Amniotic epithelial cell (primary cell): ENCODE measurements around the gene APOL4.
"Not testable (repeated sequence)": the region's sequence is repeated elsewhere in the genome, so short reads cannot be mapped to it uniquely, and the experiment has no call there.

Source experiments
- DNase-seq: peaks from one replicate; pipeline ENCODE4 v3.0.0-alpha.2; 2010; ENCODE audit warnings: low read depth

APOL4 gene

DNA sequence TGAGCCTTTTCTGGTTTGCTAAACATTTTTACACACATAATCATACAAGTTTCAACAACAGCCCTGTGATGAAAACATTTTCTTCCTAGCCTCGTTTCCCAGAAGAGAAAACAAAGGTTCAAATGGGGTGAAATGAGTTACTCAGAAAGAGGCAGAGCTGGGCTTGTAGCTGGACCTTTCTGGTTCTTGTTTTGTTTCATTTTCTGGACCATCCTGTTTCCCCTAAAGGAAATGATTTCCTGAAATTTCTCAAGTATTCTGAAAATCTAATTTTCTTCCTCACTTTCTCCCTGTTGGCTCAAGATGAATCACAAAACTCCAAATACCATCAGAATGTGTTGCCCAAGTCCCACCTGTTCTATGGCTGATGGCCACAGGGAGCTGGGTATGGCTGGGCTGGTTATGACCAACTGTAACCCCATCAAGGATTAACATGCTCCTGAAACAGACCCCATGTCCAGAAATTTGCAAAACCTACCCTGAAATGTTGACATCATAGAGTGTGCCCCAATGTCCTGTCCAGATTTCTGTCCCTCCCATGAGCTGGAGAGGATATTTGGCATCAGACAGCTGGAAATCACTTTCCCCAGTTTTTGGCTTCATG, 6.7 kb upstream of the APOL4 start:
- DNase-seq = no peak

GRCh38 chr22:36206255-36206654, 4.6 kb upstream of the APOL4 start:
- DNase-seq = no peak

DNA sequence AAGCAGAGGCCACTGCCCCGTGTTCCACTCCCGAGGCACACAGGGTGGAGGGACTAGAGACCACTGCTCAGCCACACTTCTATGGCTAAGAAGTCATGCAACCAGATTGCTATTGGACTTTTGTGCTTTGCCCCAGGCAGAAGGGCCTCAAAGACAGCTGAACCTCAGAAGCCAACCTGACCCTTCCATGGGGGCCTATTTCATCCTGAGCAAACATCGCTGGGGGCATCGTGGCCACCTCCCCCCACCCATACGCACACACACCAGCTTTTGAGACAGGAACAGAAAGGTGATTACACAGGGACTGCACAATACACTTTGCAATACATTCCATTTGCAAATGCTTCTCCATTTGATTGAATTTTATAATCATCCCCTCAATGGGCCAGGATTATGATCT, 4.0 kb upstream of the APOL4 start:
- DNase-seq = not testable (repeated sequence)

DNA sequence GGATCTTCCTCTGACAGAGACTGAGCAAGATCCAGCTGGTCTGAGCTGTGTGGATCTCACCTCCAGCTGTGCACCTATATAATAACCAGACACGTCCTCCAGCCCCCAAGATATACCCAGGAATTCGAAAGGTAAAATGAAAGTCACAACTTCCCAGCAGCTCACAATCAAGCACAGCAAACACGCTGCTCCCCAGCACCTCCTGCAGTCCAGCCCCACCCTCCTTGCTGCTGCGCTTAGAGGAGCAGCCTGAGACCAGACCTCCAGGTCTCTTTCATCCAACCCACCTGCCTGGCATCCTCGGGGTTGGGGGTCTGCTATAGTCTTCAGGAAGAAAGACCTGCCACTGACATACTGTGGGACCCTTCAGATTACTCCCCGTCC, 3.0 kb upstream of the APOL4 start:
- DNase-seq = no peak

DNA sequence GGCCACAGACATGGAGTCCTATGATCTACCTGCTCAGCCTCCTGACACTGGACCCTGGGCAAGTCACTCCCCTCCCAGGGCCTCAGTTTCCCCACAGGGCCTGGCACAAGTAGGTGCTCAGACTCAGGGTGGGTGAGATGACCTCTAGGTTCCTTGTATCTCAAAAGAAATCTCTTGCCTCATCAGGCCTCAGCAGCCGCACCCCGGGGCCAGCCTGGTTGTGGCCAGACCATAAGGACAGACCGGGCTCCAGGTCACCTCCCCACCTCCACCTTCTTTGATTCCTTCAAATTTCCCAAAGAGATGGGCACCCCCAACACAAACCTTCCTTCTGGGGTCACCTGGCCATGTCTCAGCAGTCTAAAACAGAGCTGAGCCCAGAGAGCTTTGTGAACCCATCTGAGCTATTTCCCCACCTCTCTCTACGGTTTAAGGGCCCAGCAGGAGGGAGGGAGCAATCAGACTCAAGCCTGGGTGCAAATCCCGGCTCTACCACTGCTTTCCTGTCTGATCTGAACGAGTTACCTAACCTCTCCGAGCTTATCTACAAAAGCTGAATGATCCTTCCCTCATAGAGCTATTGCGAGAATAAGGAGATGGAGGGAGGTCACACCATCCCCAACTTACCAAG, 2.5 kb upstream of the APOL4 start:
- no peak for DNase-seq

DNA sequence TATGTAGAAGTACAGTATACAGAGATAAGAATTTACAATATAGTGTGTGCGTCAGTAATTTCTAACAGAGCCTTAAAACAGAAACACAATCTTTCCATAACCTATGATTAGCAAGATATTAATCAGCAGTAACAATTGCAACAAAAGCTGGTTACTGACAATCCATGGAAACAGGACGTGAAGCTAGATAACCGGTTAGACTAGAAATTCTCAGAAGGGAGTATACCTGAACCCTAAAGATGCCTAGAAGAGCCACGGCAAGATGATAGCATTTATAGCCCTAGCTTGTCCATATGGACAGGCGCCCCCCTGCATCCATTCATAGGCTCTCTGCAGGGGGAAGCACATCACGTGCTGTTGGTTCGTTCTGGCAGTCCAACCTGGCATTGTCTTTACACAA, 1.8 kb upstream of the APOL4 start:
- DNase-seq = not testable (repeated sequence)

DNA sequence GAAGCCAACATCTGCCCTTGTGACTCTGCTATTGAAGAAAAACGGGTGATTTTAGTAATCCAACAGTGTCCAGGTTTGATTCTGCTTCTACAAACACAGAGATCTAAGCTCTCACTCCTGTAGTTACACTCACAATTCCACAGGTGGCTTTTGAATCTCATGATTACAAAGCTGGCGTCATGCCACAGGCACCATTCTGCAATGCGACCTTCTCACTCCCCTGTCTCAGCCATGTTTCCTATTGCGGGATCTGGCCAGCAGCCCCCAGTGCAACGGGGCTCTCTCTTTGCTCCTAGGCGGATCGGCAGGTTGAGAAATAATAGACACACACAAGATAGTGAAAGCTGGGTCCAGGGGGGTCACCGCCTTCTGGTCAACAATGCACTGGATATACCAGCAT, 1.3 kb upstream of the APOL4 start:
- not testable (repeated sequence) for DNase-seq

- not testable (repeated sequence) for DNase-seq
Measured at GRCh38 chr22:36201025-36201424, 584 bp downstream of the APOL4 start.

DNA sequence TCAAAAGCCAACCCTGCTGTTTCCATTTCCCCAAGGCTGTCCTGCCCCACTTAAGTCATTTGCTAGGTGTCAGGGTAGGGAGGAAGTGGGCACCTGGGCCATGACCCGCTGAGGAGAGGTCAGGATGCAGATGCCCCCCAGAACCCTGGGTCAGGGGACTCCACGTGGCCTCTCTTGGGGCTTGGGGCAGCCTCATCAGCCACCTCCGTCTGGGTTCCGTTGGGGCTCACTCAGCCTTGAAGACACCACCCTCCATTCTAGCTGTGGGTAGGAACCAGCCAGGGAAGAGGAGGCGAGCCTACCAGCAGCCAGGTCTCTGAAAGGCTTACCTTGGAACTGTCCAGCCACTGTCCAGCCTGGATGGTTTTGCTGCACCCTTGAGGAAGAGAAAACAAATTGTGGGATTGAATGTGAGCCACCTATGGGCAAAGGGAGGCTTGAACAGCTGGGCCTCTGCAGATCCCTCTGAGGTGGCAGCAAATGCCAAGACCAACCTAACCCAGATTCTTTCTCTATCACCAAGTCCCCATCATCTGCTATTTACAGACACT, 2.5 kb downstream of the APOL4 start:
- DNase-seq = no peak

DNA sequence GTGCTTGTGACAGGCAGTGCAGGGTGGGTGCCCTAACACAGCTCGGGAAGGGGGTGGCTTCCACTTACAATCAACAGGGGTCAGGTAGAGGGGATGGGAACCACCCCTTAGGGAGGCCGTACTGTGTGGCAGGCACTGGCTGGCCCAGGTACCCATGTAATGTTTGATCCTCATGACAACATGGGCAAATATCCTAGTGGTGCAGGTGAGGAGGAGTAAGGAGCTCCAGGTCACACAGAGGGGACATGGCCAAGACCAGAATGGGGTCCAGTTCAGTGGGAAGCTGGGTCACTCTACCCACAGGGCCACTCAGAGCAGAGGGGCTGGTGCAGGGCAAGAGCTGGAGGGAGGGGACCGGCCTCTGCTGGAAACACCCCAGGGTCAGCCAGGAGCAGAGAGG, 3.1 kb downstream of the APOL4 start:
- no peak for DNase-seq

GRCh38 chr22:36197514-36198146, 4.0 kb downstream of the APOL4 start:
- no peak for DNase-seq

DNA sequence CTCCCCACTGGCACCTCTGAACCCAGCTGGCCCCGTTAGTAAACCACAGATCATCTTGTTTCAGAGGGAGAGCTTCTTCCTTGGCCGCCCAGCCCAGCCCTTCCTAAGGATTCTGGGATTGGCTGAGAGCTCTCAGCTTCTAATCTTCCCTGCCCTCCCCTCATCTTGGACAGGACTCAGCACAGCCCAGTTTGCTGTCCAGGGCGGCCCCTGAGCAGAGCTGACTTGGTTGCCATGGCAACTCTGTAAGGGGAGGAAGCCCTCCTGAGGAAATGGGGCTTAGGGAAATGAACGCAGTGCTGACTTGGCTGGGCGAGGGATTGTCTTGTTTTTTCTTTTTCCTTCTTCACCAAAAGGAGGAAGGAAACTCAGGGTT, 4.6 kb downstream of the APOL4 start:
- DNase-seq = peak; percentile 62

- no peak for DNase-seq
Measured at GRCh38 chr22:36196254-36197064, 5.2 kb downstream of the APOL4 start.

GRCh38 chr22:36194971-36195370, 6.6 kb downstream of the APOL4 start:
- peak; percentile 77 for DNase-seq

DNA sequence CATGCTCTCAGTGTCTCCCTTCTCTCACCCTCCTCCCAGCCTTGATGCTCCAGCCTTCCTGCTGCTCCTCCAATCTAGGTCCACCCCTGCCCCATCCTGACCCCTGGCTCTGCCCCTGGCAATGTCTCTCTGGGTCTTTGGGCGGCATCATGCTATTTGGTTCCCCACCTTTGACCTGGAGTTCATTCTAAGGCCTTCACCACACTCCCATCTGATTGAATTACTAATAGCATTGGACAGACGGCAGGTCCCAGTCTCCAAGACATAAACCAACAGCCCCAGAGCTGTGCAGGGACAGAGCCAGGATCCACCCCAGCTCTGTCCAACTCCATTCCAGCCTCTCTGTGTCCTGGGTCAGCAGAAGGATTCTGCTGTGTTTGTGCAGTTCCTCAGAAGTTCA, 7.2 kb downstream of the APOL4 start:
- DNase-seq = no peak

DNA sequence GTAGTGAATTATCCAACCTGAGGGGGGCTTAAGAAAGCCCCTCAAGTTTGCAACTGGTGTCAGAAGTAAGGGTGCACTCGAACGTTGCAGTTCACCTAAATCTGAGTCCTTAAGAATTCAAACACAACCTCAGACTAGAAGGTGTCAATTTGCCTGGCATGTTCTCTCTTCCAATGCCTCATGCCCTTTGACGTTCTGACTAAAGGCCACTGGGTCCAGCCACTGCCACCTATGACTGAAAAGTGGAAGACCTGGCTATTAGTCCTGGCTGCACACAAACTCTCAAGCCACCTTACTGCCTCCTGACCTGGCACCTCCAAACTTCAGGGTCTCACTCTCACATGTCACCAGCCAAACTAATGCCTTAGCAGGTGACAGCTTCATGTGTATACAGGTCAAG, 8.0 kb downstream of the APOL4 start:
- DNase-seq = no peak

DNA sequence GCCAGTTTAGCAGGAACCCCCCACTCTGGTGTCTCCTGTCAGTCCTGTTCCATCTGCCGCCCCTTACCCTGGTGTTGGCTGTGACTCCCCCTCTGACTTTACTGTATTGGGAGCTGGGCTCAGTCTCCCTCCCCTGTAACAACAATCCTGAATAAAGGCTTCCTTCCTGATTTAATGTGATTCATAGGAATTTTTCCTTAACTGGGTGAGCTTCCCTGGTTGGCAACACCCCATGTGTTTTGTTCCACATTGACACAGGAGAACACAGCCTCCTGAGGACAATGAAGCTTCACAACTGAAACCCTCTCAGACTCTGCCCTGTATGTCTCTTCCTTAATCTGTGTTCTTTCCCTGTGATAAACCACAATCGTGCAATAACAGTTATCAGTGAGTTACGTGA, 8.4 kb downstream of the APOL4 start:
- DNase-seq = no peak

GRCh38 chr22:36192542-36192941, 9.1 kb downstream of the APOL4 start:
- peak; percentile 38 for DNase-seq

DNA sequence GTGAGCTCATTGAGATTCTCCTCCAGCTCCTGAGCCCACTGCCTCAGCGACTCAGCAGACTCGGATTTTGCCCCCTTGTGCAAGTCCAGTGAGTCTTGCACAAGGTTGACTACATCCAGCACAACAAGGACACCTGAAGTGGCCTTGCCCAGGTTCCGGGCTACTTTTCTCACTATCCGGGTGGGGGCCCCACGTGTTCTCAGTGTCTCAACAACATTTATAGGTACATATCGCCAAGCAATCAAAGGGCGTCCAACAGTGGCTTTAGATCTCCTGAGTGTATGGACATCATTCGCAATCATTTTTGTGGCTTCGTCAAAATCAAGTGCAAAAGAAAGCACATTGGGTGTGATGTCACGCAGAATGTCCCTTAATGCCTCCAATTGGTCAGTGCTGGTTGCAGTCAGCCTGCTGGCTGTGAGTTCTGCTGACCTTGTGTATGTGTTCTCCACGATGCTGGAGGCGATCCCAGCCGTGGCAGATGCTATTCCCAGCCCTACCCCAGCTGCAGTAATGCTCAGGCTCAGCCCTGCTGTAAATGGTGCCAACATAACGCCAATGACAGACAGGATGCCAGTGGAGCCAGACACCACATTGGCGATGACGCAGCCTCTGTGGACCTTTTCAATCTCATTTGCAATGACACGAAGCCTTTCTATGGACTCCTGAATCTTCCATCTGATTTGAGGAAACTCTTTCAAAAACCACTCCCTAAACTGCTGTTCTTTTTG, 10.3 kb downstream of the APOL4 start:
- DNase-seq = no peak

DNA sequence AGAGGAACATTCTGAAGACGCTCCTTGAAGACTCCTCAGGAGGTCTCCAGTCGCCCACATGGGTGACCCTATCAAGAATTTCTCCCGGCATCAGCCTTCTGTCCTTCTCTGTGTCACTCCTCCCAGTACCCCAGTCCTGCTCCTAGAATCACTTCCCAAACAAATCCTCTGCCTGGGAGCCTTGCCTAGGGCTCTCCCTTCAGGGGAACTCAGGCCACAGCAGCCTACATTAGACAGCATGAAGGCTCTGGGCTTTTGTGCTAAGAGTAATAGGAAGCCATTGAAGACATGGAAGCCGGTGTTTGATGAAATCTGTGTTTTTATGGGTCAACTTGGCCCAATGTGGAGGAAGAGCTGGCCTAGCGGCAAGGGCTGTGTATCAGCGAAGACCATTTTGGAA, 13.7 kb downstream of the APOL4 start:
- DNase-seq = not testable (repeated sequence)

DNA sequence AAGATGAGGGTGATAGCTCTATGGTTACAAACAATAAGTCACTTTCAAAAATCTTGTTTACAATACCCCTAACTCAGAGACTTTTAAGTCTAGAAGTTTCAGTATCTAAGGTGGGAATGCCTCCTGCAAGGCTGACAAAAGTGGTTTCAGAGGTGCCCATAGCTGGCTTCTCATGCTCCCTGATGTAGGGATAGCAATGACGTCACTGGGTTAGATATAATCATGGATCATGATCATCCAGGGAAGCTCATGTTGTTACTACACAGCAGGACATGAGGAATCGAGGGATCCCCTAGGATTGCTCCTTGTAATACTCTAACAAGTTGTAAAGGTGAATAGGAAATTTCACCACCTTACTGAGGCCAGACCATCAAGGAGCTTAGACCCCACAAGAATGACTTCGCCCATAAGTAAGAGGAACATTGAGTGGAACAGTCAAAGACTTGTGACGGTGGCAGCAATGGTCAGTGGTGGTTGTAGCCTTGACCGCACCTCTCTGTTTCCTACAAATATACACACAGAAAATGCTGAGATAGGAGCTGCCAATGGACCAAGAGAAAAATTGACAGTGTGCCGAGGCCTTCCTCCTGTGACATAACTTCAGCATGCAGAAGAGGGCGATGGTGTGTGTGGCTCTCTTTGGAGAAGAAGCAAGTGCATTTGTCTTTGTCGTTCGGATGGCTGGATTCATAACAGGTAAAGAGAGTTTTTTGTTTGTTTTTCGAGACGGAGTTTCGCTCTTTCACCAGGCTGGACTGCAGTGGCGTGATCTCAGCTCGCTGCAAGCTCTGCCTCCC, 15.6 kb downstream of the APOL4 start:
- no peak for DNase-seq
